Astrocyte of the hippocampus (primary cell): Measurements from ENCODE around the gene ZNF516.
A peak's percentile ranks its signal among the peaks of the same experiment; 100 is the strongest.

Experiments
- DNase-seq: peaks from one replicate; pipeline ENCODE4 v3.0.0; 2011; ENCODE audit warnings: low read depth, low spot score

ZNF516 gene

DNA sequence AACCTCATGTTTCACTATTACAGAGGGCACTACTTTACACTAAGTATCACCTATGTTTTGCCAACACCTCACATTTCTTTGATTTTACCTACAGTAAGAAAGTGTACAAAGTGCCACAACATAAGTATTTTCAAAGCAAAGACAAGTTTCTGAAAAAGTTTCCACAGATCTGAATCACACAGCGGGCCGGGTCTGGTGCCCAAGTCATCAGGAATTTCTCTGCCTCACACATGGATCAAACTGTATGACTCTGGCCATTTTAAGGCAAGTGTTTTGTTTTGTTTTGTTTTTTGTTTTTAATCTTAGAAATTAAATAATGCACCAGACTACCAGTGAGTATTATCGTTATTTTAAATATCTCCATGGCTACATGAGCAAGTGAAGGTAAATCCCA, 73.4 kb downstream of the ZNF516 start:
- DNase-seq = no peak

DNA sequence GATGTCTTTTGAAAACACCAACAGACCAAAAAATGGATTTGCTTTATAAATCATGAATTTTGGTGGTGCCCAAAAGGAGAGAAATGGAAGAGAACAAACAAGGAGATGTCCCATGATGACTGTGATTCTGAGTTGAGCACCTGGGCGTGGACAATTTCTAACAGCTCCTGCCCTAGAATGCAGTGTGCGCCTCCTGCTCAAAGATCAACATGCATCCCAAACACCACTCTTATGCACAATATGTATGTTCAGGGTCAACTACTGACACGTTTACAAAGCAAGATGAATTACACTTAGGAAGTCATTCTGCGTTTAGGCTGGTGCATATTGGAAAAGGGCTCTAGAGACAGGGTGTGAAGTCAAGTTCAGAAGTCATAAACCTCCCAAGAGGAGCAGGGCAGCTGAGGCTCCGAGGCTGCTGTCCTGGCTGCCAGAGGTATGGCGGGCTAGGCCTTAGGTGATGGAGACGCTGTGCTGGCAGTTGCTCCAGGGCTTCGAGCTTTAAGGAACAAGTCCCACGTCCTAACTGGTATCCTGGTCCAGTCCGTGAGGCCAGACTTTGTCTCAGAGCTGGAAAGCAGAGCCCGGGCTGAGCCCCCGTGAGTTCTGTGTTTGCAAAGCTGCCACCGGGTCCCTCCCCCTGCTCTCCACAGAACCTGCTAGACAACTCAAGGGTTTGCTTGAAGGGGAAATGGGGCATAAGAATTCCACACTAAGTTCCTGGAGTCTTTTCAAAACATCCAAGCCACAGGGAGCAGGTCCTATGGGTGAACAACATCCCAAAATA, 74.0 kb downstream of the ZNF516 start:
- DNase-seq = no peak

DNA sequence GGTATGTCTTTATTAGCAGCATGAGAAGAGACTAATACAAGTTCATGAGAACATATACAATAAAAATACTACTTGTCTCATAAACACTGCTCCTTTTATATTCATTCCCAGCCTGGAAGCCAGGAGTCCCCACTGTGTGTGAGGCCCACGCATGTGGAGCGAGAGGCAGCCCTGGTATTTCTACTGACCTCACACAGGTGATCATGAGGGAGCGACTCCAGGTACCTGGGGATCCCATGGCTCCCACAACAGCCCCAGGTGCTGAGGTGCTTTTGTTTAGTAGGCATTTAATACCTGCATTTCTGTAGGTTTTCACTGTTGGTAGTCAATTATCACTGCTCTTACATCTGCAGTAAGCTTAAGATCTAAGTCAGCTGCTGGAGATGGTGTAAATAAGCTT, 75.2 kb downstream of the ZNF516 start:
- no peak for DNase-seq

DNA sequence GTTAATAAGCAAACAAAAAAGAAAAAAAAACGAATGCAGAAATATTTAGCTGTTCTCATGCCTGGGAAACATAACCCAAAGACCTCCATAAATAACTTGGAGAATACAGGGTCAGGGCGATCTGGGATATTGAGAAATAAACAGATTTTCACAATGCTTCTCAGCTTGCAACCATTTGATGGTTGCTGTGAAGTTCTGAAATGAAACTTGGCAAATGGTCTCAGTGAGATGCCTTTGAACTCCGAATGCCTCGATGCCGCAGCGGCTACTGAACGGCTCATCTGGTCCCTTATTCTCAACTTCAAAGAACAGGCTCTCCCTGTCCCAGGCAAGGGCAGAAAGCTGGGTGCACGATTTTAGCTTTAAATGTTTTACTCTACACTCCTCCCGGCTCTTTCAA, 78.1 kb downstream of the ZNF516 start:
- peak; percentile 78 for DNase-seq

DNA sequence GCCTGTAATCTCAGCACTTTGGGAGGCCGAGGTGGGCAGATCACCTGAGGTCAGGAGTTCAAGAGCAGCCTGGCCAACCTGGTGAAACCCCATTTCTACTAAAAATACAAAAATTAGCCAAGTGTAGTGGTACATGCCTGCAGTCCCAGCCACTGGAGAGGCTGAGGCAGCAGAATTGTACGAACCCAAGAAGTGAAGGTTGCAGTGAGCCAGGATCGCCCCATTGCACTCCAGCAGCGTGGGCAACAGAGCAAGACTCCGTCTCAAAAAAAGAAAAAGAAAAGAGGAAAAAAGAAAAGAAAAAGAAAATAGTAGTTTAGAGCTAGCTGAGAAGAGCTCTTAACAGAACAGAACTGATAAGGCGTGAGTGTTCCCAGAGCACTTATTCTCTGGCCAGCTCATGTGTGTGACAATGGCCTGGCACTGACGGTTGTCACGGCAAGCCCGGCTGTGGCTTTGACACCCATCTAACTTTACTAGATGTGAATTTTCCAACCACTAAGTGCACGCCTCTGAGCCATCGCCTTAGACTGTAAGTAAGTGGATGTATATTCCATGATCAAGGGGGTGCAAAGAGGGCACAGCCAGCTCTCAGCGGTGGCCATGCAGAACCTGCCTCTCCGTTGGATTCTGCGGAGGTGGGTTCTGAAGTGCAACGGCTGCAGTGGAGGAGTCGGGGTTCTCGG, 80.0 kb downstream of the ZNF516 start:
- DNase-seq = no peak

DNA sequence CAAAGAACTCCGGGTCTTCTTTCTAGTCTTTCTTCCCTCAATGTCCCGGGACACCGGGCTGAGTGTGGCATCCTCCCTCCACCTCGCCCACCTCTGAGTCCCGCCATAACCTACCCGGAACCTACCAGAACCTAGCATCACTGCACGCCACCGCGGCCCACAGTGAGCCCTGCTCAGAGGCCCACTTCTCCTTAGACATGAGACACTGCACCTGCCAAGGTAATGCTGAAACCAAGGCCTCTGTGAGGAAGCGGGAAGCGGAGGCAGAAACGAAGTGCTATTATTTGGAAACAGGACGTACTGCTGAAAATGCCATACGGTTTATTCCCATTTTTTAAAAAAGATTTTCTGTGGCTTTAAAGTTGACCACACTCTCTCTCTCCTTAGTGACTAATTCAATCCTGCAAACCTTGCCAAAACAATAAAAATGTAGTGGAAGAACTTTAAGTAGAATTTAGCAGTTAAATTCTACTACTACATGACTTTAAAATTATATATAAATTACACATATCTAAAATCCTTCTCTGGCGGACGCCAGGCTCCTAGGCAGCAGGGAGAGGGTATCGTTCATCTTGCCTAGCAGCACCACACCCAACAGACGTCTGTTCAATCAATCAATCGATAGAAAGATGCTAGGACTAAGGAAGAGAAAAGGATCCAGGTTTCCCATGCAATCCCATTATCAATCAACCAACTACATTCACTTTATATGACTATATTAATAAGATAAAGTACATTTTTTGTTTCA, 82.0 kb downstream of the ZNF516 start:
- peak; percentile 58 for DNase-seq

DNA sequence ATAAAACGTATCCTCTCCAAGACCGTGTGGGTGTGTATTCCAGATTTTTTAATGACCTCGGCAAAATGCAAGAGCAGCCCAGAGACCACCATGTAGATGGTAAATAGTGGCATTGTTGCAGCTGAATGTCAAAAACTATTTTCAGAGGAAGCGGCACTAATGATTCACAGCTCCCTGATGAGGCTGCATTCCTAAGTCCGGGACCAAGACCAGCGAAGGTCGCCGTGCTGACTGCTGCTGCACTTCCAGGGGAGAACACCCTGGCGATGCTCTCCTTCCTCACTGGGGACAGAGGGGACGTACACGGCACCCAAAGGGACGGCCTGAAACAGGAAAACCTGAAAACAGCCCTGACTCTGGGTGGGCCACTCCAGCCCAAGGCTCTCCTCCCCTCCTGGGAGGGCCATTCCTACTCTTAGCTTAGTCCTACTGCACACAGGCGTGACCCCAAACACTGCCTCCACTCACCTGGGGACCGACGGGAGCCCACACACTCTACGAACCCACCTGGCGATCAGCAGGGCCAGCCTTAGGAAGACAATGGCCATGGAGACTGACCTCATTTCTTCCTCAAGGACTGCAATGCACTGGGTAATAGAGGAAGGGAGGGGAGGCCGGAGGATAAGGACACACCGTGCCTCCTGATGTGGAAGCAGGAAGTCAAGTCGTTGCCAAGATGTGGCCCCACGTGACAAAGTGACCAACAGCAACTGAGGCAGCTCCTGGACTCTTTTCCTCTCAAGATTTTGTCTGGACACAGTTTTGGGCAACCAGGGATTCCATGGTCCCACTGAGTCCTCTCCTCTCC, 82.8 kb downstream of the ZNF516 start:
- DNase-seq = peak; percentile 75

DNA sequence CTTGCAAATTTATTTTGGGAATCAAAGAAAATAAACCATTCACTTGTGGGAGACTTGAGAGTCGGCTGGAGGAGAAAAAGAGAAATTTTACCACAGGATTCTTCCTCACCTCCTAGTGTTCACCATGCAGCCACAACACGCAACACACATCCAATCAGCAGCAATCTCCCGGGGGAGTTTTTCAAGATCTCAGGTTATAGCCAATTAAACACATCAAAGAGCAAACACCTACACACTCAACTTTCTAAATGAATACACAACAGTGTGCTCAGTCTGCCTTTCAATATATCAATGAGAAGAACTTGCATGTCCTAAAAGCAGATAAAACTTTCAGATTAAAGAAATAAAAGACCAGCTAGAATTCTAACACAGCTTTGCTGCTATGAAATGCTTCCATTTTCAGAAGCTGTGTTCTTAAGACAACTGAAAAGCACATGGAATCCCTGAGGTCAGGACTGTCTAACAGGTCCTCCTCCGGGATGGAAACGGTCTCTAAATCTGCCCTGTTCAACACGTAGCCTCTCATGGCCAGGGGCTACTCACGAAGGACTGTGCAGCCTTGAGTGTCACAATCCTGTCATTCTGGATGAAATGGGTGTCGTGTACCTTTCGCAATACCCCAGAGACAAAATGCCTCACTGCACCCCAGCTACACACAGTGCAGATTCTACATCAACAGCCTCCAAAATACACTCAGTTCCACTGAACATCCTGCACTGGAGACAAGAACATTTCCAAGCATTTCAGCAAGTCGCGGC, 84.2 kb downstream of the ZNF516 start:
- no peak for DNase-seq

DNA sequence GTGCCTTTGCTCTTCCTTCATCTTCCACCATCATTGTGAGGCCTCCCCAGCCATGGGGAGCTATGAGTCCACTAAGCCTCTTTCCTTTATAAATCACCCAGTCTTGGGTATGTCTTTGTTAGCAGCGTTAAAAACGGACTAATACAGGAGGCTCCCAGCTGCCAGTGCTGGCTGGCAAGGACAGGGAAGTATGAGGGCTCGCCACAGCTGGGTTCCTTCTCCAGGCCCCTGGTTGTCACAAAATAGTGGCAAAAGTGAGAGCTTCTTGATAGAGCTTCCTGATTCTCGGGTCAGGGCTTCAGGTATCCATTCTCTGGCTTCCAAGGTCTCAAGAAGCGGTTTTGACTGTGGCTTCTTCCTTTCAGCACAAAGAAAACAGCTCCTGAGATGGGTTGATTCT, 85.0 kb downstream of the ZNF516 start:
- DNase-seq = no peak

DNA sequence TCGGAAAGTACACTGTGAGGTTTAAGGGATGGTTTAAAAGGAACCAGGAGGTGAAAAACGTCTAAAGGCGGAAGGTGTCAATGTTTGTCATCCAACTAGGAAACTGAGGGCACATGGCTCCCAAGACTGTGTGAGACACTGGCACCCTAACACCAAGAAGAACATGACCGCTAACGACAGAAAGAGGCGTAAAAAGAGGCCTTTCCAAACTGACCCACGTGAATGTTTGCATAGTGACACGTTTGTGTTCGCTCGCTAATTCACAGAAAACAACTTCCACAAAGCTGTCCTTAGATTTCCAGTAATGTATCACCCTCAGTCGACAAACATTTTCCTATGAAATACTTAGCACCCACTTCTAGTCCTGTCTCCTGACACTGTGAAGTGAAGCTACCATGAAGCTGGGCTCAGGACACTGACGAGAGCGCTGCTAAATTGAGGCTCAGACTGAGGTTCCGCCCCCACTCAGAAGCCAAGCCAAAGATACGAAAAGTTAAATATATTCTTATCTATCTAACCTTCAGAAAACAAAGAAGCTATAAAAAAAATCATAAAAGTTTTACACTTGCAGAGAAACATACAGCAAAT, 86.5 kb downstream of the ZNF516 start:
- DNase-seq = no peak

DNA sequence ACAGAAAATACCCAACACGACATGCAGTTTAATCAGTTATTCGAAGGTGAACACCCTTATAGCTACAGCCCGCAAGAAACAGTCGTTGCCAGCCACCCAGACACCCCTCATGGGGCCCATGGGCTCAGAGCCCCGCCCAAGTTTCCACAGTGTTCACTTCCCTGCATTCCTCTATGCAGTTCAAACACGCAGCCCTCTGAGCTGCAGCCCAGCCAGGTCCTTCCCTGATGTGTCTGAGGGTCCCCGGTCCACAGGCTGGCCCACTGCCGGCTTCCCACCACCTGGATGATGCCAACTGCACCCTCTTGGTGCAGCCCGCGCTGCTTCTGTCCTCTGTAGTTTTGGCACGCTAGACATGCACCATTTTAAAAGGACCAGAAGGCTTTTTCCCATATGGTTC, 87.4 kb downstream of the ZNF516 start:
- DNase-seq = no peak

DNA sequence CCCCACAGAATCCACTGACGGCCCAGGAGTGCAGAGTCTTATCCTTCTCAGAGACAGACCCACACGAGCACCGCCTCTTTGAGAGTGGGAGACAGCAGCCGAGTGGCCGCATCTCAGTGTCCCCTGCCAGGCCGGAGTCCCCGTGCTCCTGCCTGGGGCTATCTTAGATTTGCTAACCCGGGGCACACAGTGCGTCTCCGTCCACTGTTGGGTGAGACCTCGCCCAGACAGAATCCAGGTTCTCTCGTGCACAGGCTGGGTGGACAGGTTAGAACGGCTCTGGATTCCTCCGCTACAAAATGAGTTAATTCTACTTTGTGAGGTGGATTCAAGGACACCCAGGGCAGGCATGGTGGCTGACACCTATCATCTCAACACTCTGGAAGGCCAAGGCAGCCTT, 88.3 kb downstream of the ZNF516 start:
- DNase-seq = no peak

DNA sequence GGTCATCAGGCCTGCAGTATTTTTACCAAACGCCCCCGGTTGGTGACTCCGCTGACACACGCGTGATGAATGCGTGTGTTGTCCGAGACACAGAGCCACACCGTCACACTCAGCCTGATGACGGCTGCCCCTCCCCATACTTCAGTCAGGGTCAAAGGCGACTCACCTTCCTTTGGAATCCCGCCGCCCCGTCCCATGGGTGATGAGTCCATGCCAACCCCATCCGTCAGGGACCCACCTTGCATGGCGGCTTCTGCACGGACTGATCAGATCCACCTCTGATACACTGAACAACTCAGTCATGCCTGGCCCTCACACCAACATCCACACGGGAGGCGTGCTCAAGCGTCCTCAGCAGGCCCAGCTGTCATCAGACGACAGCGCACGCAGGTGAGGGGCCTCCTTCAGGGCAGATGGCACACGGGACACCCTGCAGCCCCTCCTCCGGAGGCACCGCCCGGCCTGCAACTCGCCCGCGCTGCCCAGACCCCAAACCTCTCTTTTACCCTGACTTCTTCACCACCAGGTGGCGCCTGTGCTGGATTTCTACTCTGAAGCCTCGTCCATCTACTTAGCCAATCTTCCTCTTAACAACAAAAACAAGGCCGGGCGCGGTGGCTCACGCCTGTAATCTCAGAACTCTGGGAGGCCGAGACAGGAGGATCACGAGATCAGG, 89.2 kb downstream of the ZNF516 start:
- peak; percentile 70 for DNase-seq

DNA sequence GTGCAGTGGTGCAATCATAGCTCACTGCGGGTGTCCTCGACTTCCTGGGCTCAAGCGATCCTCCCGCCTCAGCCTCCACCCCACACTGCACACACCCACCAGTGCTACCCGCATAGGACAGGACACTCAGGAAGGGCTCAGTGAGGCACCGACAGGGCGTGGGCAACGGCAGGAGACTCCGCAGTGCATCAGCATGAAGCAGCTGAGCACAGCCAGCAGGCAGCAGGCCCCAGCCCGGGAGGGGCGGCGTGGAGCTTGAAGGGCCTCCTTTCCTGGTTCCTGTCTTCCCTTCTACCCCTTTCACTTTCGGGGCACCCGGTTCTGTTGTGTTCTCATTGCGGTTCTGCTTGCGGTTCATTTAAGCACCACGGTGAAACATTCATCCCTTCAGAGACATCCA, 89.8 kb downstream of the ZNF516 start:
- no peak for DNase-seq

DNA sequence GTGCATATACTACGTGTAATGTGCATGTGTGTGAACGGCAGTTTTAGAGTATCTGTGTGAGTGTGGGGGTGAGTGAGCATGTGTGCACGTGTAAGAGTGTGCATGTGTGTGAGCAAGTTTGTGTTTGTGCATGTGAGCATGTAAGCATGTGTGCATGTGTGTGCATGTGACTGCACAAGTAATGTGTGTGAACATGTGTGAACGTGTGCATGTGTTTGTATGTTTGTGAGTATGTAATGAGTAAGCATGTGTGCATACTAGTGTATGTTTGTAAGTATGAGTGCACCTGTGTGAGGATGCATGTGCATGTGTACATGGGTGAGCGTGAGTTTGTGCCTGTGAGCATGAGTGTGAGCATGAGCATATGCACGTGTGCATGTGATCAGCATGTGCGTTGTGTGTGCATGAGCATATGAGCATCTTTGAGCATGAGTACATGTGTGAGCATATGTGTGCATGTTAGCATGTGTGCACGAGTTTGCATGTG, 90.7 kb downstream of the ZNF516 start:
- no peak for DNase-seq

DNA sequence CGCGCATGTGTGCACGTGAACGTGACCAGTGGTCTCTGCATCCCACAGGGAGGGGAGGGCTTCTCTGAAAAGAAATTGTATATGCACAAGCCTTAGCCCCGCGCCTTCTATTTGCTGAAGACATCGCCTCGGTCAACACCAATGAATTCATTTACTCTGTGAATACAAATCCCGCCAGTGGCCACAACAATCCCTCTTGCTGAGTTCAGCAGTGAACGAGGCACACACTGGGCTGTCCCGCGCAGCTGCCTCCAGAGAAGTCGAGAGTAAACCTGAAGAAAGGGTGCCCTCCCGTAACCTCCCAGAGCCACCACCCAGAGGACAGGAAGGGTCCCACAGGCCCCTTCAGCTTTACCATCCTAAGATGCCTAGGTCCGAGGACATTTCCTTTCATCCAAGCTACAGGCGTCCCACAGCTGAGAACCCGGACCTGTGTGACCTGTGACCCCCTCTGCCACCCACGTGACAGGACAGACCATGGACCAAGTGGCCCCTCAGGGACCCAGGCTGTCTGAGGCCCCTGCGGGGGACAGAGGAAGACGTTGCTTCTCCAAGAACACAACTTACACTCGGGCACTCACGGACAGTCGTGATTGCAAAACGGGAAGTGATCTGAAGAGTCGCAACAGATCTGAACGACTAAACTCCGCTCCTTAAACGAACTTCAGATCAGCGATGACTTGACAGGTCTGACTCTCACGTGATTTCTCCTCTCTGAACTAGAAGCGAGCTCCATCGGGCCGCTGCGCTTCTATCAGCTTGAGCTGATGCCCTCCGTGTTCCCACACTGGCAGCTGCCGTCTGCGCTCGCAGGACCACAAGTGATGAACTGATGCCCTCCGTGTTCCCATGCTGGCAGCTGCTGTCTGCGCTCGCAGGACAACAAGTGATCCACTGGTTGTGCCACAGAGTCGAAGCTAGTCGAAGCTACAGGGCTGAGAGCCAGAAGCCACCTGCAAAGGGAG, 92.7 kb downstream of the ZNF516 start:
- DNase-seq = no peak

DNA sequence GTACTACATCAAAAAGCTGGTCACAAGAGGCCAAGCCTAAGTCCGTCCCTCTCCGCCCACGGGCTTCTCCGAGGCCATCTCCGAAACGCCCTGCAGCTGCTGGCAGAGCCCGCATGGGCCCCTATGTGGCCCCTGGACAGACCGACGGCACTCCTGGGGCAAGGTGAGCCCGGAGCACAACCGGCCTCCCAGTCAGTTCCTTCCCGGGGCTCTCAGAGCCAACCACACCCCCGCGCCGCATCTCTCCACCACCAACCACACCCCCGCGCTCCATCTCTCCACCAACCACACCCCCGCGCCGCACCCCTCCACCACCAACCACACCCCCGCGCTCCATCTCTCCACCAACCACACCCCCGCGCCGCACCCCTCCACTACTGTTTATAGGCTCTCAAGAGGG, 93.5 kb downstream of the ZNF516 start:
- no peak for DNase-seq

DNA sequence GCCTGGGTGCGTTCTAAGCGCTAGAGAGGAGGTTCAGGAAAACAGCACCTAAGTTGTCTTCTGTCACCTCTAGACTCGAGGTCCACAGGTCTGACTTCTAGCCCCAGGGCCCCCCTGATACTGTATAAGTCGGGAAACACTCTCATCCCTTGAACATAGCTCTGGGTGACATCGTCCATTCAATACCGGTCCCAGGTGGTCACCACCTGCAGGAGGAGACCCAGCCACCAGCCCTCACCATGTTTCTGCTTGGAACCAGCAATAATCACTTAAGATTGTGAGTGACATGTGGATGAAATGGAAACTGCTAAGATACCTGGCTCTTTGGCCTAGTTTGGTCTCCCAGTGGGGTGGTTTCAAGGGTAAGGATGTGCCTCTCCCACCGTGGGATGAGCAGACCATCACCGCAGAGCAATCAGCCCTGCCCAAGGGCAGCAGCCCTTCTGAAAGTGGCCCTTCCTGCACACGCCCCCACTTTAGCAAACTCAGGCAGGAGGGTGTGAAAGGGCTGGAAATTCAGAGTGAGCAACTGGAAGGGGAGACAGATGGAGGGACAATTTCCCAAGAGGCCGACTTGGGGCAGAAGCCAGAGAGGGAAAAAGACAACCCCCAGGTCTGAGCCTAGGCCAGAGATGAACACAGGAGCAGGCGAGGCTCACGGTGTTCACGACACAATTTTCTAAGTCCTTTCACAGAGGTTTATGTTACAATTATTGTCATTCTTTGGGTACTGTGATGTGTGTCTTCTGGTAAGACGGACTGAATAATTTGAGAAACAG, 95.2 kb downstream of the ZNF516 start:
- DNase-seq = no peak
